Ishikawa (cell line): ENCODE data around the gene ENOX2.

Experiments
- CEBPB ChIP-seq: IDR thresholded peaks from 2 replicates; pipeline ENCODE4 v1.6.1; 2012
- EGR1 ChIP-seq: IDR thresholded peaks from 2 replicates; pipeline ENCODE4 v1.6.1; 2012
- EP300 ChIP-seq: IDR thresholded peaks from 2 replicates; pipeline ENCODE4 v1.6.1; 2012; ENCODE audit warnings: borderline replicate concordance
- MAX ChIP-seq: IDR thresholded peaks from 2 replicates; pipeline ENCODE4 v1.6.1; 2012
- RAD21 ChIP-seq: IDR thresholded peaks from 2 replicates; pipeline ENCODE4 v1.6.1; 2012; ENCODE audit warnings: low read depth
- REST ChIP-seq: IDR thresholded peaks from 2 replicates; pipeline ENCODE4 v1.6.1; 2012; ENCODE audit warnings: low read depth, mild to moderate bottlenecking
- TCF12 ChIP-seq: IDR thresholded peaks from 2 replicates; pipeline ENCODE4 v1.6.1; 2012; ENCODE audit warnings: low read depth
- TEAD4 ChIP-seq: IDR thresholded peaks from 2 replicates; pipeline ENCODE4 v1.6.1; 2012
- YY1 ChIP-seq: IDR thresholded peaks from 2 replicates; pipeline ENCODE4 v1.6.1; 2012; ENCODE audit warnings: low read depth
- ZBTB7A ChIP-seq: IDR thresholded peaks from 2 replicates; pipeline ENCODE4 v1.6.1; 2012; ENCODE audit warnings: low read depth

- TF ChIP-seq YY1 = no peak
- TF ChIP-seq TEAD4 = no peak
- no peak for TF ChIP-seq CEBPB
- no peak for TF ChIP-seq EP300
- TF ChIP-seq TCF12 = no peak
- no peak for TF ChIP-seq REST
- TF ChIP-seq RAD21 = no peak
- no peak for TF ChIP-seq MAX
- TF ChIP-seq ZBTB7A = no peak
- no peak for TF ChIP-seq EGR1
Observed at GRCh38 chrX:130647468-130647867, 255.5 kb downstream of the ENOX2 start.
